GM12878 (cell line): Measurements from ENCODE around the gene RCOR2. TPM values are rescaled to one million over a fixed set of nuclear protein-coding genes. Genes with fewer than 3 reads are reported as not detected.
A peak's percentile ranks its signal among the peaks of the same experiment; 100 is the strongest.

Experiments used
- ASH2L ChIP-seq: fragments of 300-600, 200-600 bp; sonication (generic); IDR thresholded peaks from 2 replicates; pipeline ENCODE4 v1.6.1; 2017; ENCODE audit warnings: low read depth, mild to moderate bottlenecking, borderline replicate concordance
- CBX3 ChIP-seq: fragments of 200-600 bp; sonication (generic); IDR thresholded peaks from 2 replicates; pipeline ENCODE4 v1.6.1; 2016; ENCODE audit warnings: low read depth, borderline replicate concordance
- DPF2 ChIP-seq: fragments of 450-650 bp; IDR thresholded peaks from 2 replicates; pipeline ENCODE4 v1.6.1; 2017; ENCODE audit warnings: mild to moderate bottlenecking
- EED ChIP-seq: sonication (generic); IDR thresholded peaks from 2 replicates; pipeline ENCODE4 v1.6.1; 2016; ENCODE audit warnings: antibody characterized with exemption, low read depth
- EGR1 ChIP-seq, 2 experiments: IDR thresholded peaks; 1 replicate in 1 of 2; 2 replicates in 1 of 2; pipeline ENCODE4 v1.6.1; 2011 to 2012; ENCODE audit warnings: low read depth in 2 of 2, low read length in 2 of 2, borderline replicate concordance in 1 of 2, mild to moderate bottlenecking in 1 of 2, moderate library complexity in 1 of 2
- EP300 ChIP-seq, 2 experiments: fragments of 150-350 bp in 1 of 2; IDR thresholded peaks; 2 replicates each; pipeline ENCODE4 v1.6.1; 2011 to 2012; ENCODE audit warnings: low read depth in 2 of 2, low read length in 2 of 2, borderline replicate concordance in 1 of 2, improper control_type of control experiment in 1 of 2, inconsistent platforms in 1 of 2; ENCODE audit not compliant: control insufficient read depth in 1 of 2
- MEF2B ChIP-seq: fragments of 450-650 bp; IDR thresholded peaks from 2 replicates; pipeline ENCODE4 v1.6.1; 2018; ENCODE audit warnings: mild to moderate bottlenecking, moderate library complexity; ENCODE audit not compliant: partially characterized antibody, poor library complexity, severe bottlenecking
- MTA2 ChIP-seq: fragments of 450-650 bp; IDR thresholded peaks from 2 replicates; pipeline ENCODE4 v1.6.1; 2016; ENCODE audit warnings: low read depth, mild to moderate bottlenecking, moderate library complexity
- MXI1 ChIP-seq: fragments of 150-350 bp; IDR thresholded peaks from 2 replicates; pipeline ENCODE4 v1.6.1; 2011; ENCODE audit warnings: low read depth, mild to moderate bottlenecking, inconsistent platforms, low read length, improper control_type of control experiment
- NFXL1 ChIP-seq: fragments of 450-650 bp; IDR thresholded peaks from 2 replicates; pipeline ENCODE4 v1.6.1; 2017; ENCODE audit warnings: antibody characterized with exemption, mild to moderate bottlenecking, borderline replicate concordance
- NFYA ChIP-seq: IDR thresholded peaks from 2 replicates; pipeline ENCODE4 v1.6.1; 2011; ENCODE audit warnings: low read depth, mild to moderate bottlenecking, low read length, improper control_type of control experiment, borderline replicate concordance
- NR2C1 ChIP-seq: fragments of 450-650 bp; IDR thresholded peaks from 2 replicates; pipeline ENCODE4 v1.6.1; 2017; ENCODE audit warnings: antibody characterized with exemption, mild to moderate bottlenecking, moderate library complexity
- POLR2AphosphoS5 ChIP-seq: IDR thresholded peaks from 2 replicates; pipeline ENCODE4 v1.6.1; 2011; ENCODE audit warnings: mild to moderate bottlenecking, low read length, inconsistent platforms
- RB1 ChIP-seq: fragments of 450-650 bp; formaldehyde crosslinking; IDR thresholded peaks from 2 replicates; pipeline ENCODE4 v1.6.1; 2017; ENCODE audit warnings: mild to moderate bottlenecking, borderline replicate concordance
- RCOR1 ChIP-seq: conservative IDR thresholded peaks from 2 replicates; pipeline ENCODE4 v1.6.1; 2012; ENCODE audit warnings: low read depth, low read length, improper control_type of control experiment
- SMC3 ChIP-seq: IDR thresholded peaks from 2 replicates; pipeline ENCODE4 v1.6.1; 2011; ENCODE audit warnings: low read length, improper control_type of control experiment, borderline replicate concordance
- STAT3 ChIP-seq: IDR thresholded peaks from 2 replicates; pipeline ENCODE4 v1.6.1; 2011; ENCODE audit warnings: low read depth, low read length, improper control_type of control experiment
- ZNF207 ChIP-seq: fragments of 450-650 bp; IDR thresholded peaks from 2 replicates; pipeline ENCODE4 v1.6.1; 2014; ENCODE audit warnings: antibody characterized with exemption, mild to moderate bottlenecking, borderline replicate concordance
- ZNF217 ChIP-seq: fragments of 450-650 bp; IDR thresholded peaks from 2 replicates; pipeline ENCODE4 v1.6.1; 2017; ENCODE audit warnings: antibody characterized with exemption, mild to moderate bottlenecking
- polyA plus RNA-seq, 11 experiments: library from polyadenylated mRNA; depleted of rRNA in 4 of 11; unstranded in 6 of 11; stranded (reverse) in 5 of 11; fragments of >200 nt; fragmentation: Nextera tagmentation in 4 of 11; fragmentation: Illumina TruSeq in 1 of 11; extraction: Ambion mirVana in 4 of 11; extraction: Trizol in 1 of 11; gene quantifications; 1 replicate in 1 of 11; 2 replicates in 10 of 11; pipeline versions ENCODE4 v1.2.1 to v1.2.3, GENCODE V29; 2011 to 2016; ENCODE audit warnings: inconsistent platforms in 2 of 11, missing spikeins in 2 of 11, low read depth in 1 of 11
- total RNA-seq, 4 experiments: library from RNA; depleted of rRNA in 3 of 4; stranded (reverse); fragments of >200 nt in 3 of 4; fragmentation: Illumina TruSeq in 1 of 4; extraction: Trizol in 1 of 4; gene quantifications; 2 replicates each; pipeline versions ENCODE4 v1.2.1 to v1.2.3, GENCODE V29; 2013 to 2021
- TF ChIP-seq, protein P1 (sequence below): fragments of 450-650 bp; IDR thresholded peaks from 2 replicates; pipeline ENCODE4 v1.6.1; 2014; ENCODE audit warnings: mild to moderate bottlenecking
- TF ChIP-seq, protein P2 (sequence below): fragments of 450-650 bp; IDR thresholded peaks from 2 replicates; pipeline ENCODE4 v1.6.1; 2017; ENCODE audit warnings: mild to moderate bottlenecking, moderate library complexity
- TF ChIP-seq, protein P3 (sequence below): IDR thresholded peaks from 2 replicates; pipeline ENCODE4 v1.6.1; 2012; ENCODE audit warnings: low read depth, low read length, improper control_type of control experiment

RCOR2 gene
- total and polyA plus RNA-seq, 10 of the 15 experiments (the other 5 are each of a cell fraction or from before 2014, with no cell fraction given) = 0.06 to 0.32 (median 0.17) TPM; not detected in 5

DNA sequence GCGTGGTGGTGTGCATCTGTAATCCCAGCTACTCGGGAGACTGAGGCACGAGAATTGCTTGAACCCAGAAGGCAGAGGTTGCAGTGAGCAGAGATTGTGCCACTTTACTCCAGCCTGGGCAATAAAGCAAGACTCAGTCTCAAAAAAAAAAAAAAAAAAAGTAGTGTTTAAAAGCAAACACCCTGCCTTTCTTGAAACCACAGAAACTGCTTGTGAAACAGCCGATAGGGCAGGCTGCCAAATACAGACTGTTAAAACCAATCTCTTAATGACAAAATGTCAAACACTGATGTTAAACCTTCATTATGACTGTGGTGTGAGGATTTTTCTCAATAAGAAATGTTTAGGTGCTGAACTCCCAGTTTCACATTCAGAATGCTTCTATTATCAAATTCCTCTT, 50.8 kb downstream of the RCOR2 start (continued):
- TF ChIP-seq ZNF217 (0 out of 2 replicates have a peak, but pooled peaks have one; percentile 38), RB1 (no peak; the same call in 1 of the 2 replicates), STAT3 (no peak), EGR1 (IDR thresholded peaks at IDR 0.05; ENCODE audit: borderline replicate concordance in 1 of 2, low read depth in 2 of 2, low read length in 2 of 2) (no peak), SMC3 (no peak), CBX3 (no peak), EP300 (IDR thresholded peaks at IDR 0.05; ENCODE audit: borderline replicate concordance in 1 of 2, control insufficient read depth in 1 of 2, low read depth in 2 of 2, low read length in 2 of 2) (peak in 1 of 2 experiments; percentile 42; a peak in 1 of 4 replicates), DPF2 (peak; percentile 73; the same call in 1 of the 2 replicates), RCOR1 (no peak), NFYA (no peak), ASH2L (no peak), ZNF207 (no peak), MXI1 (peak; percentile 17; the same call in 1 of the 2 replicates), MTA2 (peak; percentile 95), MEF2B (peak; percentile 52), POLR2AphosphoS5 (no peak), EED (no peak), NR2C1 (no peak), NFXL1 (no peak)
- TF ChIP-seq, protein P1, sequence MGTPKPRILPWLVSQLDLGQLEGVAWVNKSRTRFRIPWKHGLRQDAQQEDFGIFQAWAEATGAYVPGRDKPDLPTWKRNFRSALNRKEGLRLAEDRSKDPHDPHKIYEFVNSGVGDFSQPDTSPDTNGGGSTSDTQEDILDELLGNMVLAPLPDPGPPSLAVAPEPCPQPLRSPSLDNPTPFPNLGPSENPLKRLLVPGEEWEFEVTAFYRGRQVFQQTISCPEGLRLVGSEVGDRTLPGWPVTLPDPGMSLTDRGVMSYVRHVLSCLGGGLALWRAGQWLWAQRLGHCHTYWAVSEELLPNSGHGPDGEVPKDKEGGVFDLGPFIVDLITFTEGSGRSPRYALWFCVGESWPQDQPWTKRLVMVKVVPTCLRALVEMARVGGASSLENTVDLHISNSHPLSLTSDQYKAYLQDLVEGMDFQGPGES = no peak
- TF ChIP-seq, protein P2, sequence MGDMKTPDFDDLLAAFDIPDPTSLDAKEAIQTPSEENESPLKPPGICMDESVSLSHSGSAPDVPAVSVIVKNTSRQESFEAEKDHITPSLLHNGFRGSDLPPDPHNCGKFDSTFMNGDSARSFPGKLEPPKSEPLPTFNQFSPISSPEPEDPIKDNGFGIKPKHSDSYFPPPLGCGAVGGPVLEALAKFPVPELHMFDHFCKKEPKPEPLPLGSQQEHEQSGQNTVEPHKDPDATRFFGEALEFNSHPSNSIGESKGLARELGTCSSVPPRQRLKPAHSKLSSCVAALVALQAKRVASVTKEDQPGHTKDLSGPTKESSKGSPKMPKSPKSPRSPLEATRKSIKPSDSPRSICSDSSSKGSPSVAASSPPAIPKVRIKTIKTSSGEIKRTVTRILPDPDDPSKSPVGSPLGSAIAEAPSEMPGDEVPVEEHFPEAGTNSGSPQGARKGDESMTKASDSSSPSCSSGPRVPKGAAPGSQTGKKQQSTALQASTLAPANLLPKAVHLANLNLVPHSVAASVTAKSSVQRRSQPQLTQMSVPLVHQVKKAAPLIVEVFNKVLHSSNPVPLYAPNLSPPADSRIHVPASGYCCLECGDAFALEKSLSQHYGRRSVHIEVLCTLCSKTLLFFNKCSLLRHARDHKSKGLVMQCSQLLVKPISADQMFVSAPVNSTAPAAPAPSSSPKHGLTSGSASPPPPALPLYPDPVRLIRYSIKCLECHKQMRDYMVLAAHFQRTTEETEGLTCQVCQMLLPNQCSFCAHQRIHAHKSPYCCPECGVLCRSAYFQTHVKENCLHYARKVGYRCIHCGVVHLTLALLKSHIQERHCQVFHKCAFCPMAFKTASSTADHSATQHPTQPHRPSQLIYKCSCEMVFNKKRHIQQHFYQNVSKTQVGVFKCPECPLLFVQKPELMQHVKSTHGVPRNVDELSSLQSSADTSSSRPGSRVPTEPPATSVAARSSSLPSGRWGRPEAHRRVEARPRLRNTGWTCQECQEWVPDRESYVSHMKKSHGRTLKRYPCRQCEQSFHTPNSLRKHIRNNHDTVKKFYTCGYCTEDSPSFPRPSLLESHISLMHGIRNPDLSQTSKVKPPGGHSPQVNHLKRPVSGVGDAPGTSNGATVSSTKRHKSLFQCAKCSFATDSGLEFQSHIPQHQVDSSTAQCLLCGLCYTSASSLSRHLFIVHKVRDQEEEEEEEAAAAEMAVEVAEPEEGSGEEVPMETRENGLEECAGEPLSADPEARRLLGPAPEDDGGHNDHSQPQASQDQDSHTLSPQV = no peak
- TF ChIP-seq, protein P3, sequence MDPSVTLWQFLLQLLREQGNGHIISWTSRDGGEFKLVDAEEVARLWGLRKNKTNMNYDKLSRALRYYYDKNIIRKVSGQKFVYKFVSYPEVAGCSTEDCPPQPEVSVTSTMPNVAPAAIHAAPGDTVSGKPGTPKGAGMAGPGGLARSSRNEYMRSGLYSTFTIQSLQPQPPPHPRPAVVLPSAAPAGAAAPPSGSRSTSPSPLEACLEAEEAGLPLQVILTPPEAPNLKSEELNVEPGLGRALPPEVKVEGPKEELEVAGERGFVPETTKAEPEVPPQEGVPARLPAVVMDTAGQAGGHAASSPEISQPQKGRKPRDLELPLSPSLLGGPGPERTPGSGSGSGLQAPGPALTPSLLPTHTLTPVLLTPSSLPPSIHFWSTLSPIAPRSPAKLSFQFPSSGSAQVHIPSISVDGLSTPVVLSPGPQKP = no peak
